Omental fat pad (tissue), 4 donors: ENCODE results near the gene IFI44L. TPM values are rescaled to one million over a fixed set of nuclear protein-coding genes. Genes with fewer than 3 reads are reported as not detected.

ENCODE experiments used
- ATAC-seq: fragments of 150-250 bp; one replicate; pipeline ENCODE4 v1.9.1; 2016; ENCODE audit warnings: mild to moderate bottlenecking, moderate library complexity; ENCODE audit not compliant: low FRiP score
- DNase-seq: peaks from one replicate; pipeline ENCODE4 v3.0.0-alpha.2; 2019; ENCODE audit warnings: low spot score
- total RNA-seq, 4 donors: library from RNA; depleted of rRNA; stranded (reverse); fragments of >200 nt; gene quantifications; one replicate each; pipeline ENCODE4 v1.1.0, GENCODE V29; 2016
- TF ChIP-seq, protein P1 (sequence below), 3 donors: fragments of 450-650 bp; IDR thresholded peaks; one replicate each; pipeline ENCODE4 v1.5.1; 2016 to 2017; ENCODE audit warnings: antibody characterized with exemption in 3 of 3, mild to moderate bottlenecking in 3 of 3, moderate library complexity in 2 of 3

Gene IFI44L
- total RNA-seq, 4 donors from 2014 or later, result 5.5 to 80.7 (median 11.2) TPM

DNA sequence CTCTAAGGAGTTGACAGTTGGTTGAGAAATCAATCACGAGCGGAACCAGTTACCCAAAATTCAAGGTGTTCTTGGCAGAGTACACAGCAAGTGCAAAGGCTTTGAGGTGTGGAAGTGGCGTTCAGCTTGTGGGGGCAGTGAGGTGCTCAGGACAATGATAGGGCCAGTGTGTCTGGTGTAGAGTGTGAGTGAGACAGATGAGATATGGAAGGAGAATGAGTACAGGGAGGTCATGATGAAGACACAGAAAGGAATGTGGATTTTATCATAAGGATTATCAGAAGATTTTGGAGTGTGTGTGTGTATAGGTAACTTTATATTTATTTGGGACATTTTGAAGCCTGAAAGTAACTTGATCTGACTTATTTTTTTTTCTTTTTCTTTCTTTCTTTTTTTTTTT is 70.3 kb downstream of the IFI44L start:
- ATAC-seq (no peak), DNase-seq (no peak)
- TF ChIP-seq, protein P1, sequence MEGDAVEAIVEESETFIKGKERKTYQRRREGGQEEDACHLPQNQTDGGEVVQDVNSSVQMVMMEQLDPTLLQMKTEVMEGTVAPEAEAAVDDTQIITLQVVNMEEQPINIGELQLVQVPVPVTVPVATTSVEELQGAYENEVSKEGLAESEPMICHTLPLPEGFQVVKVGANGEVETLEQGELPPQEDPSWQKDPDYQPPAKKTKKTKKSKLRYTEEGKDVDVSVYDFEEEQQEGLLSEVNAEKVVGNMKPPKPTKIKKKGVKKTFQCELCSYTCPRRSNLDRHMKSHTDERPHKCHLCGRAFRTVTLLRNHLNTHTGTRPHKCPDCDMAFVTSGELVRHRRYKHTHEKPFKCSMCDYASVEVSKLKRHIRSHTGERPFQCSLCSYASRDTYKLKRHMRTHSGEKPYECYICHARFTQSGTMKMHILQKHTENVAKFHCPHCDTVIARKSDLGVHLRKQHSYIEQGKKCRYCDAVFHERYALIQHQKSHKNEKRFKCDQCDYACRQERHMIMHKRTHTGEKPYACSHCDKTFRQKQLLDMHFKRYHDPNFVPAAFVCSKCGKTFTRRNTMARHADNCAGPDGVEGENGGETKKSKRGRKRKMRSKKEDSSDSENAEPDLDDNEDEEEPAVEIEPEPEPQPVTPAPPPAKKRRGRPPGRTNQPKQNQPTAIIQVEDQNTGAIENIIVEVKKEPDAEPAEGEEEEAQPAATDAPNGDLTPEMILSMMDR (IDR thresholded peaks at IDR 0.05), result no peak

DNA sequence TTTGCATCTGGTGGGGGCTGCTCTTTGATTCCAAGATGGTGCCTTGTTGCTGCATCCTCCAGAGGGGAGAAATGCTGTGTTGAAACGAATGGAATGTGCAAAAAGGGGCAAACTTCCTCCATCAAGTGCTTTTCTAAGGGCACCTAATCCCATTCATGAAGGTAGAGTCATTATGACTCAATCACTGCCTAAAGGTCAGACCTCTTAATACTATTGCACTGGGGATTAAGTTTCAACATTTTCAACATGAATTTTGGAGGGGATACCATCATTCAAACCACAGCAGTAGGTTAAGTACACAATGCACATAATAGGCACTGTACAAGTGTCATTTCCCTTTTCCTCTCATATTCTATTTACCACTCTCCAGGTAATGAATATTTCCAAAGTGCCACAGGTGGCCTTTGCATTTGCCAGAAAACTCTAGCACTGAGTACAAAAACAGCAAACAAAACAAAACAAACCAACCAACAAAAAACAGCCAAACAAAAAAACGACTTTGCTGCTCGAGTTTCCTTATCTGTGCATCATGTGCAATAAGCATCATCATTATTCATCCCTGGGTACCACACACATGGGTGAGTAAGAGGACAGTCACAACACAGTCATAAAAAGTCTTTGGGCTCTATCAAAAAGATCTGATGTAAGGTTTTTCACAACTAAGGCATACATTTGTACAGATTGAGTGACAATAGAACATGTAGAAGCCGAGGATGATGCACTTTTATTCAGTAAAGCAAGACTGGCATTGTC is 71.9 kb downstream of the IFI44L start:
- ATAC-seq, result no peak
- TF ChIP-seq, protein P1 (IDR thresholded peaks at IDR 0.05), result no peak
- no peak for DNase-seq

Other genes with a start within 250 kb of the IFI44L start
- 10 to 100 TPM in 1 of 4 donors, 1 to 10 TPM in 2, under 1 TPM in 1; 0.48 to 13.6 (median 2.6) TPM for gene PTGFR, start 129.5 kb upstream of the IFI44L start, total RNA-seq
- gene IFI44, start 29.4 kb downstream of the IFI44L start, total RNA-seq, result 10 to 100 TPM; 16.2 to 78.2 (median 20.2) TPM